G401 (cell line): ENCODE data around the gene METTL25B. TPM values are rescaled to one million over a fixed set of nuclear protein-coding genes. Genes with fewer than 3 reads are reported as not detected.
A peak's percentile ranks its signal among the peaks of the same experiment; 100 is the strongest.
"Not testable (repeated sequence)": the region's sequence is repeated elsewhere in the genome, so short reads cannot be mapped to it uniquely, and the experiment has no call there.

ENCODE experiments used
- DNase-seq: peaks from one replicate; pipeline ENCODE4 v3.0.0-alpha.2; 2015; ENCODE audit warnings: low spot score
- in situ Hi-C: cut with HindIII; loops from 2 replicates; pipeline ENCODE4 v1.10.0; 2016; ENCODE audit warnings: low sequenced_read_pairs, mixed read lengths
- total RNA-seq: library from RNA; depleted of rRNA; stranded (reverse); fragments of >200 nt; shearing (Covaris generic); gene quantifications from 2 replicates; pipeline ENCODE4 v1.2.3, GENCODE V29; 2014

Gene METTL25B
- total RNA-seq, 1 experiment from 2014 or later = 54.8 TPM

DNA sequence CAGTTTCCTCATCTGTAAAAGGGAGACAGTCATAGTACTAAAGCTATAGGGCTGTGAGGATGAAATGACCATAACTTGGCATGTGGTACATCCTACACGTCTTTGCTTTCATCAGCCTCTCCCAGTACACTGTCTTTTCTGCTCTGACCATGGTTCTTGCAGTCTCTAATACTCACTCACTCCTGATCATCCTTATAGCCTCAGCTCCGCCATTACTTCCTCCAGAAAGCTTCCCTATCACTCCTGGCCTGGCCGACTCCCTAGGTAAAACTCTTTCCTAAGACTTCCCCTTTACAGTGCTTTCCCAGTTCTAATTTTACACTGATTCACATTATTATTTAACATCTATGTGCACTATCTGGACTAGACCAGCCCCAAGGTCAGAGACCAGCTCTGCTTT, 17.6 kb downstream of the METTL25B start:
- in situ Hi-C loops = no loop called here
- DNase-seq = no peak

DNA sequence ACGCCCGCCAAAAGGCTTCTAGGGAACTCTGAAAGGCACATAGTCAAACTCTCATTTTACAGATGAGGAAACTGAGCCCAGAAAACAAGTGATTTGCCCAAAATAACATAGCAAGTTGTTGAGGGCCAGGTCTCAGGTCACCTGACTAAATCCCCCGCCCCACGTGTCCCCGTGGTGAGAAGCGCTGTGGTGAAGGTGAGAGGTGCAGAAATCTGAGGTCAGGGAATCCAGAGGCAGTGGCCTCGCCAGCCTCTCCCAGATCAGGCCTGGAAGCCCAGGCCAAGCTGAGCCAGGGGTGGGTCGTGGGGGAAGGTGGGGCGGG, 18.1 kb downstream of the METTL25B start:
- DNase-seq = no peak

DNA sequence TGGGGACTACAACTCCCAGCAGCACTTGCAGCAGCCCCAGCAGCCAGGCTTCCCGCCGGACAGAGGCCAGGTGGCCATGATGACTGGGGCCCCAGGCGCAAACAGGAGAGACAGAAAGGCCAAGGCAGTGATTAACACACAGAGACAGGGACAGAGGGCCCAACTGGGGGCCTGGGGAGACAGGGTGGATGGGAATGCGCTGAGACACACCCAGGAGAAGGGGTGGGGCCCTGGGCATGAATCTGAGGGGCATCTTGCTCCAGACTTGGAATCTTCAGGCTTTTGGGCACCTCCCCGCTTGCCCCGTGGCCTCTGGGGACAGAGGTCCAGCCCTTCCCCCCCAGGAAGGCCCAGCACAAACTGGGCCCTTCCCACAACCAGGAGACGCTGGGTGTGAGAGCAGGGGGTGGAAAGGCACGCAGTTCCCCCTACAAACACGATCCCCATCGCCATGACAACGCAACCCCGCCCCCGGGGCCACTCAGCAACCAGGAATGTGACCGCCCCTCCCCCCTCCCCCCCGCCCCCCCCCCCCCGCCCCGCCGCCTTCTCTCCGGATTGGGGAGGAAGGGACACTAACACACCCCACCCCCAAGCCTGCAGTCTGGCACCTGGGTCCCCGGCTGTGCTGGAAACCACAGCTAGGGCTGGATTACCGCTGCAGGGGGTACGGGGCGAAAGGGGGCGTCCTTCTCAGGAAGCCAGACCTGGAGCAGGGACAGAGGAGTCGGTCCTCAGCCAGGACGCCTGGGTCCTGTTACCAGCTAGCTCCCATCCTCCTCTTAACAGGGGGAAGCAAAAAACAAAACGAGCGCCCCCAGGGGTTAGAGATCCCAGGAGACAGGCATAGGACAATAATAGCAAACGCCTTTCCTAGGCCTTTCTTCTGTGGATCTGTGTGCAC, 18.7 kb downstream of the METTL25B start:
- in situ Hi-C loops = no loop called here

More for the DNA sequence above, 18.1 kb downstream of the METTL25B start:
- in situ Hi-C loops = no loop called here

DNA sequence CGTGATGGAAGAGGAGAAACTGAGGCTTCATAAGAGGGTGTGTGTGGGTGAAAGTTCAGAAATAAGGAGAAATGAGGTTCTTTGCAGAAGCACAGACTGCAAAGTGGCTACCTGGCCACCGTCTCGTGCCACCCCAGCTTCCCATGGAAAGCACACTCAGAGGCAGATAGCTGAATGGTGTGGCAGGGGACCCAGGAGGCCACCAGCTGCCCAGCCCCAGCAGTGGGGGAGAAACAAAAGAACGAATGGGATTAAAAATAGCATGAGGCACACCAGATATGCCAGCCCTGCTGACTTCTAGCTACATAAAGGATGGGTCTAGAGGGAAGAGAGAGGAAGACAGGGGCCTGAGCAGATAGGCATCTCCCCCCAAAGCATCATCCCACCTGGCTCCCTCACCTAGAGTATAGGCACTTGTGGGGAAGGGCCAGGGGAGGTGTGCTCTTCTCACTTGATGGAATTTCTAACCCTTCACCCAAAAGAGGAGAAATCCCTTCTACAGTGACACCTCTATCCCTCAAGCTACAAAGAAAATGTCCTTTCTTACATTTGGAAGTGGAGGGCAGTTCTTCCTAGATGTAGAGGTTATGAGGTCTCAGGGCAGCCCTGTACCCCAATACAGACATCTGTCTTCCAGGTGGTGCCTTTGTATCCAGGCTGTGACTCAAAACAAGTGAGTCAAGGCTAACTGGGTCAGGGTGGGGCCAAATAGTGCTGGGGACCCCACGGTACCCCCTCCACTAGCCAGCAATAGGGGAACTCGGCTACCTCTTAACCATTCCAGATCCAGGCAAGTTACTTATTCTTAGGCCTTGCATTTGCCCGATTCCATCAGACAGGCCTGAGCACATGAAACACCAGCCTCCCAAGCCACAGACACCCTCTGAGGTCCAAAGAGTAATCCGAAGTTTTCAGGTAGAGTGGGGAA, 19.7 kb downstream of the METTL25B start:
- DNase-seq = no peak
- in situ Hi-C loops = no loop called here

More for the DNA sequence above, 18.7 kb downstream of the METTL25B start:
- DNase-seq = peak; percentile 84

- in situ Hi-C loops = no loop called here
- DNase-seq = no peak
These were observed 20.6 kb downstream of the METTL25B start for GRCh38 chr1:156748670-156749418.

DNA sequence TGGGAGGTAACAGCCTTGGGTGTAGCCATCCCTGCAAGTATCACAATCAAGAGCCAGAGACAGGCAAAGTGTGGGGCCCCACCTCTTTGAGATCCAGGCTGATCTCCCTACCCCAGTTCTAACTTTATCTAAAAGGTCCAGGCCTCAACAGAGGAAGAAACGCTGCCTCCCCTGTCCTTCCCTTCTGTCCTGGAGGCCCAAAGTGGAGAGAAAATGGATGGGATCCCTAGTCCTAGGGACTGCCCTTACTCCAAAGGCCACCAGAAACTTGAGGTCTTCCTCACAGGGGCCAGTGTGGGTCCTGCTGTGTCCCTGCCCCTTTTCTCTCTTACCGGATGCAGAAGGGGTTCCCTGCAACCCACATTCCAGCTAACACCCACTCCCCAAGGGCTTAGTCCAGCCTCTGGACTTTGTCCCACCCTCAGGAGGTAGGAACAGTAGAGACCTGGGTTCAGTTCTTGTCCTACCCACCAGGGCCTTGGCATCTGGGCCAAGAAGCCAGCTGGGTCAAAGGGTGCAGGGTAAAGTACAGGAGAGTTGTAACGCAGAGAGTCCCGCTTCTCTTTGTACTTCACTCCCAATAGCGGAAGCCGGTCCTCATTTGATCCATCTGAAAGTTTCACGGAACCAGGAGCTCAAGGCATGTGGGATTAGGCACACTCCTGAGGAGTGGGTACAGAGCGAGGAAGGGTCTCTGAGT, 21.3 kb downstream of the METTL25B start:
- in situ Hi-C loops = no loop called here
- DNase-seq = no peak

DNA sequence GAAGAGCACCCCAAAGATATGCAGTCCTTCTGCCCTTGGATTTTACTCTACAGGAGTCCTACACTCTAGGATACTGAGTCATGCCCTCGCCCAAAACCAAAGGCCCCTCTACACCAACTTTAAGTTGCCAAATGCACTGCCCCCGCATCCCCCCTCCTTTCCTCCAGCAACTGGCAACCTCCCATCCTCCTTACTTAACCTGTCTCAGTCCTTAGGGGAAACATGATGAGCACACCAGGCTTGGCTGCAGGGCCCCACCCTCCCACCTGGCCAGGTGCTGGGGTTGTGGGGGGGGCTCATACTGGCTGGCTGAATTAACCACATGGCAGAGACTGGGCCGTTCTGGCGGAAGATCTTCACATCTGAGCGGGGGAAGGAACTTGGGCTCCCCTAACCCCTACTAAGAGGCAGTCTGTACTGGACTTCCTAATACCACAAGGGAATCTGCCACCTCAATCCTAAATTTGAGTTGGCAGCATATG, 22.0 kb downstream of the METTL25B start:
- in situ Hi-C loops = no loop called here
- DNase-seq = no peak

DNA sequence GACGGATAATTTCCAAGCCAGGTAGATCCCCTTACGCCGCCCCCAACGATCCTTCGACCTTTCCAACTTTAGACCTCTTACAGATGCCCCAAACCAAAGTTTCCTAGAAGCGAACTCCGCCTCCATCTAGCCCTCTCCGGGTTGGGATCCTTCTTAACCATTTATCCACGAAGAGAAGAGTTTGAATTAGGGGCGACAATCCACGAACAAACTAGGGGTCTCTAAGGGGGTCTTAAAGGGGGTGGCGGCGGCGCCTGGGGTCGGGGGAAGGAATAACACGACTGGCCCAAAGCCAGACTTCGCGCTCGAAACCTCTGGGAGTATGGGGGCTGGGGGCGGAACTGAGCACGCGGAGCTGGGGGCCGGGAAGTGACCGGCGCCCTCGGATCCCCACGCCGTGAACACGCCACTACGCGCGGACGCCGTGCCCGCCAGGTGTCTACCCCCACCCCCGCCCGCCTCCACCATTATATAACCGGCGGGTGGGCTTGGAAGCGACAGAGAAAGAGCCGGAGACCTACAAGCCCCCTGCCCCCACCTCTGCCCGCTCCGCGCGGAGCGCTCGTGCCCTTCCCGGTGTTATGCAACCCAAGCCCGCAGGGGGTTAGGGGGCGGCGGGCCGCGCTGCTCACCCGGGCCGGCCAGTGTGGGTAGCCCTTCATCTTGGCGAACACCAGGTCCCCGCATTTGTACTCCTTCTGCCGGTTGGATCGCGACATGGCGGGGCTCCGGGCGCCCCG, 22.6 kb downstream of the METTL25B start:
- in situ Hi-C loops = no loop called here
- no peak for DNase-seq

DNA sequence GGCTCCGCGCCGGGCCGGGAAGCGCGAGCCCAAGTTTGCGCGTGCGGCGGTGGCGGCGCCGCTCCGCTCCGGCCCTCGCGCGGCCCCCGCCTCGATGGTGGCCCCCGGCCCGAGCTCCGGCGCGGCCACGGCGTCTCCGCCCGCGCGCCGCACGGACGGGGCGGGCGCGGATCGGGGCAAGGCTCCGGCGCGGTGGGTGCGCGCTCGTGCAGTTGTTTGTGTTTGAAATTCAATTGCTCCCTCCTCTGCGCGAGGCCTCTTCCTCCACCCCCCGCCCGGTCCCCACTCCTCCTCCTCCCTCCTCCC, 23.1 kb downstream of the METTL25B start, which contains the start of gene HDGF:
HDGF (minus strand) TSS at position 225 of the 306 bp plus-strand sequence. CDS start 246 bp downstream, outside the sequence.
- DNase-seq = no peak
- in situ Hi-C loops = no loop called here

GRCh38 chr1:156751757-156752481, 23.6 kb downstream of the METTL25B start:
- in situ Hi-C loops = no loop called here
- peak; percentile 97 for DNase-seq

DNA sequence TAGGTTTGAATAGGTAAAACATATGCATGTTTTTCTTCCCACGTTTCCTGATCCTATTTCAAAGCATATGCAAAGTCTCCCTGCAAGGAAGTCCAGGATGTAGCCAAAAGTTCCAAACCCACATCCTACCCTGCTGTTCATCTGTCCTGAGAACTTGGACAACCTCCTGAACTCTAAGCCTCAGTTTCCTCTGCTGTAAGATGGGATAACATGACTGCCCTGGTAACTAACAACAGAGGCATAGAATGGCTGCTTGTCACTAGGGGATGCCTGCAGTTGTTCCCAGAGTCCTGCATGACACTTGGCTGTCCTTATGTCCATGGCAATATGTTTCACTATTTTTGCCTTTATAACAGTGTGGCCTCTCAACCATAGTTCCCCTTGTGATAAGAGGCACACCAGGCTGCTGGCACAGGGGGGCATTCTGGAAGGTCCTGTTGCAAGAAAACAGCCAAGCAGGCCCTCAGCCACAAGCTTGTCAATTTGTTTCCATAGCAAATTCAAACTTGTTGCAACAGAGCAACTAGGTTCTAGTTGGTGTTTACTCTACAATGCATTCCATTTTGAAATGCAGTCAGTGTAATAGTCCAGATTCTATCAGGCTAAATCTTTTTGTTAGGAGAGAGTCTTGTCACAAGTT, 24.7 kb downstream of the METTL25B start:
- in situ Hi-C loops = no loop called here
- DNase-seq = no peak

DNA sequence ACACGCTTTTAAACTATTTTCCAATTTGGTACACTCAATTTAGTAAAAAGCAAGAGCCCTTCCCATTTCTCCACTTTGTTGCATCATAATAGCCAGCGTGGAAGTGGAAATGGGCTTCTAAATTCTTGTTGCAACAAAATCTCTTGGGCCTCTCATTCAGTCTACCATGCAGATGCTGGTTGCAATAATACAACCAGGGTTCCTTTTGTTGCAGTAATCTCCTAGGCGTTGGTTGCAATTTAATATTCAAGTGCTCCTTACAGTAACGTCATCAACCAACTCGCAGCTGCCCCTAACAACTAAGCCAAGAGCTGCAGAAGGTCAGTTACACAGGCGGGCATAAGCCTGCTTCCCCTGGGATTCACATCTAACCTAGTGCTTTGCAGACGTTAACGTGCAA, 25.9 kb downstream of the METTL25B start:
- in situ Hi-C loops = no loop called here
- no peak for DNase-seq

- in situ Hi-C loops = no loop called here
- no peak for DNase-seq
These were observed 27.3 kb downstream of the METTL25B start for GRCh38 chr1:156755527-156755950.

GRCh38 chr1:156756355-156756754, 28.1 kb downstream of the METTL25B start:
- in situ Hi-C loops = no loop called here
- DNase-seq = no peak

DNA sequence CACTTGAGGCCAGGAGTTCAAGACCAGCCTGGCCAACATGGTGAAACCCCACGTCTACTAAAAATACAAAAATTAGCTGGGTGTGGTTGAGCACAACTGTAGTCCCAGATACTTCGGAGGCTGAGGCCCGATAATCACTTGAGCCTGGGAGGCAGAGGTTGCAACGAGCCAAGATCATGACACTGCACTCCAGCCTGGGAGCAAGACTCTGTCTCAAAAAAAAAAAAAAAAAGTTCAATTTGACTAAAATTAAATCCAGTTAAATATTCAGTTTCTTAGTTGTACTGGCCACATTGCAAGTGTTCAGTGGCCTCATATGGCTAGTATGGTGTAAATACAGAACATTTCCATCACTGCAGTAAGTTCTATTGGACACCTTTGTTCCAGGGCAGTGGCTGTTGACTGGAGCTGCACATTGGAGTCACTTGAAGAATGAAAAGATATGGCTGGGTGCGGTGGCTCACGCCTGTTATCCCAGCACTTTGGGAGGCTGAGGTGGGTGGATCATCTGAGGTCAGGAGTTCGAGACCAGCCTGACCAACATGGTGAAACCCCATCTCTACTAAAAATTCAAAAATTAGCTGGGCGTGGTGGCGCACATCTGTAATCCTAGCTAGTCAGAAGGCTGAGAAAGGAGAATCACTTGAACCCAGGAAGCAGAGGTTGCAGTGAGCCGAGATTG, 29.4 kb downstream of the METTL25B start:
- DNase-seq, in situ Hi-C loops: not testable (repeated sequence)

DNA sequence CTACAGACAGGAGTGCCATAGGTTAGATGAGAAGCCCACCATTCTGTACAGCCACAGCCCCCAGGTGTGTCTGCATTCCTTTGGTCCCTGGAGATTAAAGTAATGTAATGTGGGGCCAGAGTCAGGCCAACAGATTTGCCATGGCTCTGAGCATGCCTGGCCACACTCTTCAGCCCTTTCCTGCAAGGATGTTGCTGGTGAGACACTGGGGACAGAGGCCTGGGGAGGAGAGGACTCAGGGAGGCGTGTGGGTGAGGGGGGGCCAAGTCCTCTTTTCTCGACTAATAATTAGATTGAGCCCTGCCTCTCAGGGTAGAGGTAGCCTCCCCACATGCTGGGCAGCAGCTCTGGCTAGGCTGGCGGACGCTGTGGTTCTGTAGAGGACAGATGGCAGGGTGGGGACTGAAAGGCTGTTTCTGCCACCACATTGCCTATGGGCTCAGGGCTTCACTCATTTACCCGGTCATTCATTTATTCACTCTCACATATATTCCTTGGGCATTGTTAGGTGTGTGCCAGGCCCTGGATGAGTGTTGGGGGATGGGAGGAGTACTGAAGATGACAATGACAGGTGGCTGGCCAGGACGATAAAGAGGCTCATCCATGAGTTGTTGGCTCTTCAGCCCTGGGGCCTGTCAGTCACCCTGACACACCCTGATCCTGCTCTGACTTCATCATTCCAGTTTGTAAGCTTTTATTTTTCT, 32.0 kb downstream of the METTL25B start:
- peak; percentile 92 for DNase-seq
- in situ Hi-C loops = no loop called here
